Aorta (tissue), 5 donors: ENCODE data around the gene ANKRD24. TPM values are rescaled to one million over a fixed set of nuclear protein-coding genes. Genes with fewer than 3 reads are reported as not detected.
"Not testable (repeated sequence)": the region's sequence is repeated elsewhere in the genome, so short reads cannot be mapped to it uniquely, and the experiment has no call there.

Source experiments
- ATAC-seq: fragments of 200-7000 bp; cut with Tn5 transposase; one replicate; pipeline ENCODE4 v1.9.1; 2022; ENCODE audit warnings: moderate library complexity; ENCODE audit not compliant: low FRiP score
- DNase-seq, 2 donors: peaks; one replicate each; pipeline ENCODE4 v3.0.0-alpha.2; 2020
- H3K27ac ChIP-seq, 2 donors: one replicate each; pipeline ENCODE4 v1.5.1; 2013; ENCODE audit warnings: low read length in 2 of 2, mild to moderate bottlenecking in 2 of 2, moderate library complexity in 2 of 2, control low read depth in 1 of 2, inconsistent platforms in 1 of 2, low read depth in 1 of 2
- H3K27me3 ChIP-seq, 2 donors: one replicate each; pipeline ENCODE4 v1.6.1; 2013; ENCODE audit warnings: control low read depth in 1 of 2, low read length in 1 of 2, mild to moderate bottlenecking in 1 of 2, moderate library complexity in 1 of 2; ENCODE audit not compliant: insufficient read depth in 2 of 2, control insufficient read depth in 1 of 2
- H3K36me3 ChIP-seq, 2 donors: one replicate each; pipeline ENCODE4 v1.6.1; 2013; ENCODE audit warnings: control low read depth in 1 of 2, low read length in 1 of 2, mild to moderate bottlenecking in 1 of 2; ENCODE audit not compliant: insufficient read depth in 2 of 2, control insufficient read depth in 1 of 2
- H3K4me1 ChIP-seq, 2 donors: one replicate each; pipeline ENCODE4 v1.6.1; 2013; ENCODE audit warnings: low read length in 2 of 2, control low read depth in 1 of 2, mild to moderate bottlenecking in 1 of 2, moderate library complexity in 1 of 2; ENCODE audit not compliant: insufficient read depth in 2 of 2, control insufficient read depth in 1 of 2
- H3K4me3 ChIP-seq, 2 donors: one replicate each; pipeline ENCODE4 v1.5.1; 2013; ENCODE audit warnings: low read length in 2 of 2, control low read depth in 1 of 2, mild to moderate bottlenecking in 1 of 2
- H3K9me3 ChIP-seq: one replicate; pipeline ENCODE4 v1.6.1; 2013; ENCODE audit warnings: mild to moderate bottlenecking, low read length; ENCODE audit not compliant: control insufficient read depth
- WGBS, 2 donors: extraction: QIAGEN DNeasy Blood & Tissue Kit; methylation state at CpG; one replicate each; pipeline ENCODE4 v1.1.7; 2013; 5-methylcytosine and 5-hydroxymethylcytosine counted together
- intact Hi-C, 2 donors: fragments of 100-400 bp; cut with DNase I; formaldehyde crosslinking; loops; one replicate each; pipeline versions ENCODE4 v1.14.2 to v1.15.0; 2022
- polyA plus RNA-seq, 2 donors: library from polyadenylated mRNA; stranded (reverse); fragments of 200-250 nt; gene quantifications; one replicate each; pipeline ENCODE4 v1.2.3, GENCODE V29; 2013
- total RNA-seq, 2 donors: library from RNA; stranded (reverse); fragmentation: NEBNext Ultra II Directional; extraction: Animal tissue kit (Norgen Biotek cat#: 25700); gene quantifications; one replicate each; pipeline ENCODE4 v1.2.1, GENCODE V29; 2021
- donor health status: healthy with polysubstance abuse.
- donor health status: Bipolar disorder and iron deficiency.
- donor health status: DM: no; HTN: no; CAD: no.
- donor health status: DM: no; HTN: no; CAD: no.
- donor health status: DM: yes; HTN: yes; CAD: no.

The ANKRD24 gene
- total and polyA plus RNA-seq, 4 donors: 0.29 to 1.6 (median 0.68) TPM

GRCh38 chr19:4266253-4267000 is 83.9 kb downstream of the ANKRD24 start:
- Histone ChIP-seq H3K27me3 (no peaks in the 10 kb centered on the region), H3K36me3 (peaks cover 2 to 11% of the 10 kb centered on the region in 2 donors), H3K4me1 (no peaks in the 10 kb centered on the region), H3K4me3 (no peak overlapping the region), H3K9me3 (no peaks in the 10 kb centered on the region), H3K27ac (no peak overlapping the region)
- no peak for ATAC-seq
- DNase-seq: no peak
- WGBS, 2 donors: 92 to 93% methylated on average over 18 of the region's 18 CpGs
- intact Hi-C loops: loop anchor here (5.0 to 10.0 kb wide), 3 partner anchors 136 to 258 kb away; partner anchors contain the start of genes CHAF1A (in 1 of the 2) and SH3GL1 (in 1 of the 2)

GRCh38 chr19:4267101-4267900 is 84.8 kb downstream of the ANKRD24 start:
- Histone ChIP-seq H3K27me3 (no peaks in the 10 kb centered on the region), H3K4me1 (no peaks in the 10 kb centered on the region), H3K4me3 (no peak overlapping the region), H3K9me3 (no peaks in the 10 kb centered on the region), H3K27ac (no peak overlapping the region), H3K36me3 (peaks cover 0 to 11% of the 10 kb centered on the region in 2 donors)
- intact Hi-C loops: loop anchor here (5.0 to 10.0 kb wide), 3 partner anchors 135 to 258 kb away; partner anchors contain the start of genes CHAF1A (in 1 of the 2) and SH3GL1 (in 1 of the 2)
- ATAC-seq: peak; percentile 70
- DNase-seq: peak; percentile 54 to 85
- 39 to 43% methylated on average over 20 to 21 of the region's 21 CpGs for WGBS, 2 donors

- H3K27ac ChIP-seq: no peak overlapping the region
- DNase-seq: no peak
- H3K9me3 ChIP-seq: no peaks in the 10 kb centered on the region
- H3K36me3 ChIP-seq: peaks cover 0 to 11% of the 10 kb centered on the region in 2 donors
- no peaks in the 10 kb centered on the region for H3K4me1 ChIP-seq
- ATAC-seq: no peak
- intact Hi-C loops: loop anchor here (5.0 to 10.0 kb wide), 3 partner anchors 134 to 257 kb away; partner anchors contain the start of genes CHAF1A (in 1 of the 2) and SH3GL1 (in 1 of the 2)
- H3K4me3 ChIP-seq: no peak overlapping the region
- H3K27me3 ChIP-seq: no peaks in the 10 kb centered on the region
- WGBS, 2 donors: 76 to 84% methylated on average over 30 of the region's 30 CpGs
These were observed 85.7 kb downstream of the ANKRD24 start for GRCh38 chr19:4267901-4268815.

GRCh38 chr19:4268816-4269430 is 86.4 kb downstream of the ANKRD24 start:
- Histone ChIP-seq H3K27ac (no peak overlapping the region), H3K27me3 (no peaks in the 10 kb centered on the region), H3K4me3 (no peak overlapping the region), H3K36me3 (peaks cover 0 to 11% of the 10 kb centered on the region in 2 donors), H3K9me3 (no peaks in the 10 kb centered on the region), H3K4me1 (no peaks in the 10 kb centered on the region)
- WGBS, 2 donors: 90% methylated on average over 13 of the region's 13 CpGs
- intact Hi-C loops: loop anchor here (5.0 to 10.0 kb wide), 3 partner anchors 133 to 256 kb away; partner anchors contain the start of genes CHAF1A (in 1 of the 2) and SH3GL1 (in 1 of the 2)
- DNase-seq (no peak), ATAC-seq (no peak)

GRCh38 chr19:4272894-4273293 is 90.4 kb downstream of the ANKRD24 start:
- intact Hi-C loops: no loop called here
- H3K4me1 ChIP-seq: no peaks in the 10 kb centered on the region
- DNase-seq (no peak), ATAC-seq (no peak)
- WGBS, 2 donors: 43 to 48% methylated on average over 10 of the region's 10 CpGs
- no peak overlapping the region for H3K27ac ChIP-seq
- no peaks in the 10 kb centered on the region for H3K9me3 ChIP-seq
- no peaks in the 10 kb centered on the region for H3K27me3 ChIP-seq
- peaks cover 0 to 4% of the 10 kb centered on the region in 2 donors for H3K36me3 ChIP-seq
- no peak overlapping the region for H3K4me3 ChIP-seq

GRCh38 chr19:4274321-4274686 is 91.8 kb downstream of the ANKRD24 start:
- intact Hi-C loops, H3K27me3 ChIP-seq: not testable (repeated sequence)

More at GRCh38 chr19:4274321-4274686, 91.8 kb downstream of the ANKRD24 start:
- WGBS, 2 donors: 90 to 91% methylated on average over 6 of the region's 6 CpGs
- not testable (repeated sequence) for H3K4me1 ChIP-seq, H3K9me3 ChIP-seq, H3K27ac ChIP-seq, ATAC-seq, DNase-seq, H3K4me3 ChIP-seq, H3K36me3 ChIP-seq
